H1 (cell line): Measurements from ENCODE around the gene ETS1. TPM values are rescaled to one million over a fixed set of nuclear protein-coding genes. Genes with fewer than 3 reads are reported as not detected.

Experiments used
- CTCF ChIA-PET: fragments of 300-600 bp; sonication (Branson Sonifier 250); formaldehyde crosslinking; loops from one replicate; lab custom pipeline; 2021; ENCODE audit not compliant: partially characterized antibody; lab: Charles Lee
- POLR2A ChIA-PET: fragments of 300-600 bp; sonication (Branson Sonifier 250); formaldehyde crosslinking; loops from one replicate; lab custom pipeline; 2021; ENCODE audit warnings: inconsistent platforms; ENCODE audit not compliant: partially characterized antibody; lab: Charles Lee
- DNase-seq, 2 experiments: peaks; one replicate each; pipeline versions ENCODE4 v3.0.0 to v3.0.0-alpha.2; 2010 to 2022; ENCODE audit warnings: low spot score in 2 of 2, low read depth in 1 of 2, mixed read lengths in 1 of 2
- FAIRE-seq: peaks from 2 replicates; lab custom pipeline; 2011; peaks lifted over from hg19 to GRCh38; lab: Jason Lieb, UNC
- H2AFZ ChIP-seq: 2 replicates; pipeline ENCODE4 v1.8.1; 2012; ENCODE audit warnings: low read length, inconsistent platforms
- H2AK5ac ChIP-seq: 2 replicates; pipeline ENCODE4 v1.6.1; 2013; ENCODE audit warnings: low read depth, low read length
- H2BK120ac ChIP-seq: replicated peaks from 2 replicates; pipeline ENCODE3; 2013; ENCODE audit warnings: low read depth, low read length, inconsistent platforms
- H2BK12ac ChIP-seq: 2 replicates; pipeline ENCODE4 v1.6.1; 2013; ENCODE audit warnings: low read depth, low read length
- H2BK15ac ChIP-seq: 2 replicates; pipeline ENCODE4 v1.6.1; 2013; ENCODE audit warnings: low read length
- H2BK20ac ChIP-seq: 2 replicates; pipeline ENCODE4 v1.6.1; 2013; ENCODE audit warnings: low read length
- H2BK5ac ChIP-seq: 2 replicates; pipeline ENCODE4 v1.6.1; 2013; ENCODE audit warnings: low read depth, low read length
- H3K14ac ChIP-seq: 2 replicates; pipeline ENCODE4 v1.6.1; 2013; ENCODE audit warnings: inconsistent platforms; ENCODE audit not compliant: insufficient read length
- H3K18ac ChIP-seq: 2 replicates; pipeline ENCODE4 v1.6.1; 2013; ENCODE audit warnings: low read length; ENCODE audit errors: extremely low read depth
- H3K23ac ChIP-seq: 2 replicates; pipeline ENCODE4 v1.6.1; 2013; ENCODE audit warnings: inconsistent platforms; ENCODE audit not compliant: insufficient read length
- H3K23me2 ChIP-seq: 2 replicates; pipeline ENCODE4 v1.6.1; 2013; ENCODE audit warnings: low read depth, low read length
- H3K27ac ChIP-seq: 2 replicates; pipeline ENCODE4 v1.6.1; 2011; ENCODE audit warnings: low read depth, low read length, inconsistent platforms
- H3K27me3 ChIP-seq, 4 experiments: replicated peaks in 1 of 4; 1 replicate in 1 of 4; 2 replicates in 3 of 4; pipeline versions ENCODE4 v1.6.1 to v1.8.1; 2011 to 2013; ENCODE audit warnings: low read length in 3 of 4, mild to moderate bottlenecking in 3 of 4, inconsistent platforms in 2 of 4, mixed read lengths in 2 of 4, moderate library complexity in 1 of 4; ENCODE audit not compliant: control insufficient read depth in 3 of 4, insufficient read depth in 3 of 4; ENCODE audit errors: extremely low read depth in 1 of 4
- H3K36me3 ChIP-seq, 4 experiments: 2 replicates each; pipeline versions ENCODE4 v1.6.1 to v1.8.1; 2011 to 2013; ENCODE audit warnings: mild to moderate bottlenecking in 4 of 4, low read length in 3 of 4, moderate library complexity in 2 of 4, control low read depth in 1 of 4, inconsistent platforms in 1 of 4; ENCODE audit not compliant: insufficient read depth in 4 of 4, control insufficient read depth in 2 of 4
- H3K4ac ChIP-seq: replicated peaks from 2 replicates; pipeline ENCODE3; 2013; ENCODE audit warnings: low read length, low read depth, mixed read lengths, inconsistent platforms; ENCODE audit not compliant: insufficient read length
- H3K4me1 ChIP-seq, 4 experiments: replicated peaks in 1 of 4; 1 replicate in 1 of 4; 2 replicates in 3 of 4; pipeline versions ENCODE4 v1.6.1 to v1.8.1; 2011 to 2013; ENCODE audit warnings: low read length in 3 of 4, inconsistent platforms in 2 of 4, mixed read lengths in 1 of 4; ENCODE audit not compliant: insufficient read depth in 4 of 4, control insufficient read depth in 3 of 4
- H3K4me2 ChIP-seq, 2 experiments: 2 replicates each; pipeline versions ENCODE4 v1.6.1 to v1.8.1; 2011 to 2013; ENCODE audit warnings: low read depth in 2 of 2, low read length in 2 of 2, control low read depth in 1 of 2, inconsistent platforms in 1 of 2, mild to moderate bottlenecking in 1 of 2; ENCODE audit not compliant: insufficient read depth in 1 of 2
- H3K4me3 ChIP-seq, 4 experiments: fragments of 200-600, 300-600 bp in 1 of 4; sonication (generic), shearing (Covaris generic), sonication (Bioruptor Twin) in 1 of 4; 2 replicates each; pipeline versions ENCODE4 v1.5.1 to v1.8.1; 2011 to 2016; ENCODE audit warnings: low read length in 4 of 4, low read depth in 3 of 4, control low read depth in 2 of 4, inconsistent platforms in 2 of 4, mild to moderate bottlenecking in 2 of 4, mixed read lengths in 1 of 4, moderate library complexity in 1 of 4; ENCODE audit not compliant: insufficient read depth in 2 of 4; ENCODE audit errors: extremely low read depth in 1 of 4
- H3K56ac ChIP-seq: replicated peaks from 2 replicates; pipeline ENCODE3; 2013; ENCODE audit warnings: low read depth, mild to moderate bottlenecking, mixed read lengths, low read length, inconsistent platforms; ENCODE audit not compliant: insufficient read length
- H3K79me1 ChIP-seq: 2 replicates; pipeline ENCODE4 v1.6.1; 2013; ENCODE audit warnings: low read depth, low read length, control low read depth
- H3K79me2 ChIP-seq, 2 experiments: 2 replicates each; pipeline versions ENCODE4 v1.6.1 to v1.8.1; 2012 to 2013; ENCODE audit warnings: low read length in 2 of 2, mild to moderate bottlenecking in 2 of 2, inconsistent platforms in 1 of 2; ENCODE audit not compliant: insufficient read depth in 2 of 2, control insufficient read depth in 1 of 2
- H3K9ac ChIP-seq, 4 experiments: replicated peaks in 1 of 4; 1 replicate in 1 of 4; 2 replicates in 3 of 4; pipeline versions ENCODE4 v1.6.1 to v1.8.1; 2011 to 2013; ENCODE audit warnings: low read depth in 3 of 4, low read length in 3 of 4, control low read depth in 2 of 4, mild to moderate bottlenecking in 2 of 4, moderate library complexity in 2 of 4, inconsistent platforms in 1 of 4; ENCODE audit errors: extremely low read depth in 1 of 4
- H3K9me3 ChIP-seq, 2 experiments: 2 replicates each; pipeline versions ENCODE4 v1.6.1 to v1.8.1; 2012 to 2013; ENCODE audit warnings: mild to moderate bottlenecking in 2 of 2, moderate library complexity in 2 of 2, control low read depth in 1 of 2, inconsistent platforms in 1 of 2, low read depth in 1 of 2, low read length in 1 of 2, mixed read lengths in 1 of 2; ENCODE audit not compliant: insufficient read depth in 2 of 2
- H4K20me1 ChIP-seq, 2 experiments: replicated peaks in 1 of 2; 2 replicates each; pipeline versions ENCODE3 to v1.8.1; 2011 to 2013; ENCODE audit warnings: inconsistent platforms in 2 of 2, low read length in 2 of 2, mild to moderate bottlenecking in 1 of 2; ENCODE audit not compliant: insufficient read depth in 2 of 2, control insufficient read depth in 1 of 2
- H4K5ac ChIP-seq: 2 replicates; pipeline ENCODE4 v1.6.1; 2013; ENCODE audit warnings: low read length, low read depth, mixed read lengths, inconsistent platforms; ENCODE audit not compliant: insufficient read length
- H4K8ac ChIP-seq: 2 replicates; pipeline ENCODE4 v1.8.0; 2013; ENCODE audit warnings: mild to moderate bottlenecking, moderate library complexity, low read length, inconsistent platforms; ENCODE audit not compliant: insufficient read depth; ENCODE audit errors: extremely low read depth
- H4K91ac ChIP-seq: replicated peaks from 2 replicates; pipeline ENCODE3; 2013; ENCODE audit warnings: low read length, mixed read lengths, inconsistent platforms; ENCODE audit not compliant: insufficient read length
- ASH2L ChIP-seq: fragments of 200-600, 300-600 bp; sonication (generic); IDR thresholded peaks from one replicate; pipeline ENCODE4 v1.7.1; 2017; ENCODE audit warnings: low read length
- CBX5 ChIP-seq: fragments of 300-800, 300-1000 bp; sonication (generic); IDR thresholded peaks from 2 replicates; pipeline ENCODE4 v1.7.1; 2016; ENCODE audit warnings: antibody characterized with exemption, low read length, low read depth
- CHD1 ChIP-seq: IDR thresholded peaks from 2 replicates; pipeline ENCODE4 v1.6.1; 2012; ENCODE audit warnings: low read depth, low read length, improper control_type of control experiment
- NANOG ChIP-seq: IDR thresholded peaks from 2 replicates; pipeline ENCODE4 v1.6.1; 2011; ENCODE audit warnings: low read length, low read depth, mild to moderate bottlenecking, inconsistent platforms; ENCODE audit not compliant: insufficient read depth, poor library complexity, severe bottlenecking
- RFX5 ChIP-seq: IDR thresholded peaks from 2 replicates; pipeline ENCODE4 v1.6.1; 2011; ENCODE audit warnings: low read depth, low read length, improper control_type of control experiment, borderline replicate concordance
- SP2 ChIP-seq: IDR thresholded peaks from 2 replicates; pipeline ENCODE4 v1.6.1; 2012; ENCODE audit warnings: mild to moderate bottlenecking, low read length, inconsistent platforms
- TEAD4 ChIP-seq: IDR thresholded peaks from 2 replicates; pipeline ENCODE4 v1.6.1; 2012; ENCODE audit warnings: low read depth, low read length, inconsistent platforms, mixed read lengths
- YY1 ChIP-seq: IDR thresholded peaks from 2 replicates; pipeline ENCODE4 v1.6.1; 2011; ENCODE audit warnings: low read depth, mild to moderate bottlenecking, low read length
- ZNF274 ChIP-seq: IDR thresholded peaks from 2 replicates; pipeline ENCODE4 v1.7.0; 2012; ENCODE audit warnings: low read length, borderline replicate concordance; ENCODE audit errors: extremely low read depth
- WGBS, 2 experiments: shearing (Covaris generic) in 1 of 2; methylation state at CpG; one replicate each; pipeline versions ENCODE4 v1.1.6 to v1.1.7; 2013 to 2015; ENCODE audit warnings: low lambda C conversion rate in 2 of 2, mixed read lengths in 2 of 2, inconsistent platforms in 1 of 2, low coverage in 1 of 2, missing lambda C conversion rate in 1 of 2; ENCODE audit not compliant: insufficient replicate concordance in 2 of 2, insufficient coverage in 1 of 2, insufficient read length in 1 of 2; ENCODE audit errors: extremely low coverage in 1 of 2, missing lambda C conversion rate in 1 of 2; 5-methylcytosine and 5-hydroxymethylcytosine counted together
- polyA plus RNA-seq, 7 experiments: library from polyadenylated mRNA; depleted of rRNA in 3 of 7; stranded (reverse) in 5 of 7; unstranded in 2 of 7; fragments of >200 nt in 5 of 7; fragments of 200-250 nt in 2 of 7; gene quantifications; 1 replicate in 5 of 7; 2 replicates in 1 of 7; 4 replicates in 1 of 7; pipeline versions ENCODE4 v1.2.1 to v1.2.3, GENCODE V29; 2011 to 2013; ENCODE audit warnings: missing spikeins in 2 of 7, mixed read lengths in 2 of 7
- total RNA-seq: library from RNA; stranded (reverse); fragmentation: NEBNext Ultra II Directional; extraction: Animal tissue kit (Norgen Biotek cat#: 25700); gene quantifications from 2 replicates; pipeline ENCODE4 v1.2.1, GENCODE V29; 2021
- TF ChIP-seq, protein P1 (sequence below), 3 experiments: IDR thresholded peaks; 1 replicate in 2 of 3; 2 replicates in 1 of 3; pipeline versions ENCODE4 v1.5.1 to v1.6.1; 2011; ENCODE audit warnings: low read length in 3 of 3, mild to moderate bottlenecking in 3 of 3, inconsistent platforms in 2 of 3, low read depth in 1 of 3, moderate library complexity in 1 of 3; ENCODE audit not compliant: insufficient read depth in 1 of 3; ENCODE audit errors: control extremely low read depth in 1 of 3

The ETS1 gene
- total and polyA plus RNA-seq, 2 of the 8 experiments (the other 6 are each of a cell fraction or from before 2014, with no cell fraction given): 10.0 to 35.3 TPM

DNA sequence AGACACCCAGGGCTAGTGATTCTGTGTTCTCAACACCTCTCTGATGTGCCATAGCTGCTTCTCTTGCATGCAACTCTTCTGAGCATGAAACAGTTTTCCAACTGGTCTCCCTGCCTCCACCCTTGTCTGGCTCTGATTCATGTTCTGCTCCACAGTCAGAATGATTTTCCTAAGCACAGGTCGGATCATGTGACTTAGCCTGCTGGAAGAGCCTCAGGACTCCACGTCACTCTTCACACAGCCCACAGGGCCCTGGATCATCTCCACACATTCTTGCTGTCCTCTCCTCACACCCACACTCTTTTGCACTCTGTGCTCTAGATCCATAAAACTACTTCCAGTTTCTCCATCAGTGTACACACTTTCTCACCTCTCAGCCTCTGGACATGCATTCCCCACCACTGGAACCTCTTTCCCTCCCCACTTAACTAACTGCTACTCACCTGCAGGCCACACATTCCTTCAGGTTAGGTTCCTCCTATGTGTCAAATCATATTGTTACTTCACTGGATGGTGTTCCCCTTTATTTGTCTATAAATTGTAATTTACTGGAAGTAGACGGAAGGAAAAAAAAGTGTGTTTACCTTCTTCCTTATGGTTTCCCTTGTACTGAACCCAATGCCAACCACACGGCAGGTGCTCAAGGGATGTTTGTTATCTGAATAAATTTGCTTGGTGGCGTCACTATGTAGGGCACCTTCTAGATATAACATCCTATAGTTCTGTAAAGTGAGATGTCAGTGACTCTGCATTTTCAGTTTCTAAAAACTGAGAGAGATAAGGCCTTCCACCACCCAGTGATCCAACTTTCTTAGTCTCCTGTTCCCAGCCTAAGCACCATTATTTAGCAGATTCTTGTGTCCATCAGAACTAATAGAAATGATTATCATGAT lies 133.7 kb downstream of the ETS1 start:
- H3K27me3 ChIP-seq: no peaks in the 10 kb centered on the region
- H4K20me1 ChIP-seq: no peaks in the 10 kb centered on the region
- DNase-seq: no peak
- H3K36me3 ChIP-seq: peaks cover 0 to 3% (median 0%) of the 10 kb centered on the region in 4 experiments; a peak in 1 of 8 replicates
- H3K4me1 ChIP-seq: peaks cover 0 to 3% (median 0%) of the 10 kb centered on the region in 4 experiments; a peak in 1 of 7 replicates
- H3K23ac ChIP-seq: no peak overlapping the region
- H3K23me2 ChIP-seq: no peaks in the 10 kb centered on the region
- H3K9ac ChIP-seq: no peak overlapping the region
- no peaks in the 10 kb centered on the region for H3K9me3 ChIP-seq
- FAIRE-seq: no peak
- no peak overlapping the region for H2BK20ac ChIP-seq
- no peaks in the 10 kb centered on the region for H3K79me1 ChIP-seq
- H4K91ac ChIP-seq: no peak overlapping the region
- H2BK15ac ChIP-seq: no peak overlapping the region; the same call in 1 of the 2 replicates
- no peak overlapping the region for H3K4me3 ChIP-seq
- ChIA-PET CTCF (no interaction called here), POLR2A (no interaction called here)
- 95% methylated on average over 5 of the region's 5 CpGs; no CpG with 5 or more reads in 1 of the 2 experiments for WGBS, 2 experiments
- H2BK5ac ChIP-seq: no peak overlapping the region
- no peak overlapping the region for H3K18ac ChIP-seq
- H3K4me2 ChIP-seq: no peak overlapping the region
- H3K4ac ChIP-seq: no peak overlapping the region
- H4K5ac ChIP-seq: no peak overlapping the region
- H3K79me2 ChIP-seq: no peaks in the 10 kb centered on the region
- H4K8ac ChIP-seq: no peak overlapping the region
- H3K27ac ChIP-seq: no peak overlapping the region
- H3K56ac ChIP-seq: no peak overlapping the region
- no peak overlapping the region for H2AK5ac ChIP-seq
- H2BK120ac ChIP-seq: no peak overlapping the region
- H2AFZ ChIP-seq: no peak overlapping the region
- H2BK12ac ChIP-seq: no peak overlapping the region
- no peak overlapping the region for H3K14ac ChIP-seq
- TF ChIP-seq CBX5 (no peak), YY1 (no peak), CHD1 (no peak), NANOG (no peak), ZNF274 (no peak), SP2 (no peak), TEAD4 (no peak), ASH2L (no peak), RFX5 (no peak)
- TF ChIP-seq, protein P1, sequence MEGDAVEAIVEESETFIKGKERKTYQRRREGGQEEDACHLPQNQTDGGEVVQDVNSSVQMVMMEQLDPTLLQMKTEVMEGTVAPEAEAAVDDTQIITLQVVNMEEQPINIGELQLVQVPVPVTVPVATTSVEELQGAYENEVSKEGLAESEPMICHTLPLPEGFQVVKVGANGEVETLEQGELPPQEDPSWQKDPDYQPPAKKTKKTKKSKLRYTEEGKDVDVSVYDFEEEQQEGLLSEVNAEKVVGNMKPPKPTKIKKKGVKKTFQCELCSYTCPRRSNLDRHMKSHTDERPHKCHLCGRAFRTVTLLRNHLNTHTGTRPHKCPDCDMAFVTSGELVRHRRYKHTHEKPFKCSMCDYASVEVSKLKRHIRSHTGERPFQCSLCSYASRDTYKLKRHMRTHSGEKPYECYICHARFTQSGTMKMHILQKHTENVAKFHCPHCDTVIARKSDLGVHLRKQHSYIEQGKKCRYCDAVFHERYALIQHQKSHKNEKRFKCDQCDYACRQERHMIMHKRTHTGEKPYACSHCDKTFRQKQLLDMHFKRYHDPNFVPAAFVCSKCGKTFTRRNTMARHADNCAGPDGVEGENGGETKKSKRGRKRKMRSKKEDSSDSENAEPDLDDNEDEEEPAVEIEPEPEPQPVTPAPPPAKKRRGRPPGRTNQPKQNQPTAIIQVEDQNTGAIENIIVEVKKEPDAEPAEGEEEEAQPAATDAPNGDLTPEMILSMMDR (IDR thresholded peaks at IDR 0.05; ENCODE audit: control extremely low read depth in 1 of 3, insufficient read depth in 1 of 3, low read depth in 1 of 3, low read length in 3 of 3): no peak
